Activated naive CD4-positive, alpha-beta T cell (primary cell): Measurements from ENCODE around the gene PIK3C2A.

ENCODE experiments used
- DNase-seq, 4 experiments: peaks; one replicate each; lab custom pipeline; 2025; lab: John Stamatoyannopoulos, UW

PIK3C2A gene

DNA sequence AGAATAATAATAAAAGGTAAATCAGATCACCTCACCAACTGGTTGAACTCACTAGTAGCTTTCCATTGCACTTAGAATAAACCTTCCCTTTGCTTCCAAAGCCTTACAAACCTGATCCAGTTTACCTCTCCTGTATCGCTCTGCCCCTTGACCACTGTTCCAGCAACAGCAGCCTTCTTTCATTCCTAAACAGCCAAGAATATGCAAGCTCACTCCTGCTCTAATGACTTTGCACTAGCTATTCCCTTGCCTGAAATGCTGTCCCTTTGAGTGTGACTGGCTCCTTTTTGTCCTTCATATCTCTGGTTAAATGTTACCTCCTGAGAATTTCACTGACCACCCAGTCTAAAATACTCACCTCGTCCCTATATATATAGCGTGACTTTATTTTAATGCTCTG is 9.6 kb upstream of the PIK3C2A start:
- DNase-seq, result no peak

DNA sequence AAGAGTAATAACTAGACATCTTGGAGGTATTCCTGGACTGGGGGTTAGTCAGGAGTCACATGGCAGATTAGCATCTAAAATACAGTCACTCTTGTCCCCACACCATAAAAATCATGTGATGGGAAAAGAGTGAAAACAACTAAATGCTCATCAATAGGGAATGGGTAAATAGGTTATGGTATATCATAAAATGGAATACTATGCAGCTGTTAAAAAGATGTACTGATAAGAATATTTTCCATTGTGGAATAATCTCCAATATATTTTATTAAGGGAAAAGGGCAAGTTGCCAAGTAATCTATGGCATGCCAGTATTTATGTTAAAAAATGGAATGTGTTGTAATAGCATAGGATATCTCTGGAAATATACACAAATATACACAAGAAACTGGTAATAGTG is 6.6 kb upstream of the PIK3C2A start:
- DNase-seq, result no peak

DNA sequence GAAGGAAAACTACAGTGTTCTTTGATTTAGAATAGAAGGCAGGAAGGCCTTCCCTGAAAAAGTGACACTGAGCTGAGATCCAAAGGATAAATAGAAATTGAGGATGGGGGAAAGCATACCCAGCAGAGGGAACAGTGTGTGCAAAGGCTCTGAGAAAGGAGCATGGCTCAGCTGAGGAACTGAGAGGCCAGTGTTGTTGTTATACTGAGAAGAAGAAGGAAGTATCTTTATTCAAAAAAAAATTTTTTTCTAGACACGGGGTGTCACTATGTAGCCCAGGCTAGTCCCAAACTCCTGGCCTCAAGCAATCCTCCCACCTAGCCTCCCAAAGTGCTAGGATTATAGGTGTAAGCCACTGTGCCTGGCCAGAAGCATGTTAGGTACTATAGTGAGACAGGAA is 3.5 kb upstream of the PIK3C2A start:
- no peak for DNase-seq

GRCh38 chr11:17209939-17210245 is 2.1 kb upstream of the PIK3C2A start:
- no peak for DNase-seq

DNA sequence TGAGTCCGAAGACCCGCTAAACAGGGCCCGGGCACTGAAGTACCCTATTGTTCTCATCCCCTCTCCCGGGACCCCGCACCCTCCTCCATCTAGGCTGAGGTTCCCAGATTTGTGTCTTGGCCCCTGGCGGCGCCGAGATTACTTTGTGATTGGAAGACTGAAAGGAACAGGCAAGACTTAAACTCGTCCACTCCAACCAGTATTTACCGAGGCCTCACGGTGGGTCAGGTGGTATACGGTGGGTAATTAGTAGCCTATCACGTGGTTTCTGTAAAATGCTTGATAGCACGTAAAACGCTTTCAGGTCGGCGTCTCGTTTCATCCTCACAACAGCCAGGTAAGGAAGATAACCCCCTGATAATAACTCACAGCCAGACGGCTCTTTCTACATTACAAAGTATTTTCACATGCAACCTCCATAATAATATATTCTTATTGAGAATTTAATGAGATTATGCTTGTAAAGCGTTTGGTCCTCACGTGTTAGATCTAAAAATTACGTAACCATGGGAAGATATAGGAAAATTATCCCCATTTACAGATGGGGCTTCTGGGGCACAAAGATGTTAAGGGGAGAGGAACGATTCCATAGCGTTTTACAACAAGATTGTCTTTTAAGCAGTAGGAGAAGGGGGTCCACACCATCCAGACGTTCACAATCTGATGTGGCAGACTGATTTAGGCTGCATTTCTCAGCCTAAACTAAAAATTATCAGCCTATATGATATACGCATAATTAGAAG is 642 bp upstream of the PIK3C2A start:
- DNase-seq, result peak in 1 of 4 experiments; percentile 40

- no peak for DNase-seq
Observed at GRCh38 chr11:17206463-17206862, 1.3 kb downstream of the PIK3C2A start.

DNA sequence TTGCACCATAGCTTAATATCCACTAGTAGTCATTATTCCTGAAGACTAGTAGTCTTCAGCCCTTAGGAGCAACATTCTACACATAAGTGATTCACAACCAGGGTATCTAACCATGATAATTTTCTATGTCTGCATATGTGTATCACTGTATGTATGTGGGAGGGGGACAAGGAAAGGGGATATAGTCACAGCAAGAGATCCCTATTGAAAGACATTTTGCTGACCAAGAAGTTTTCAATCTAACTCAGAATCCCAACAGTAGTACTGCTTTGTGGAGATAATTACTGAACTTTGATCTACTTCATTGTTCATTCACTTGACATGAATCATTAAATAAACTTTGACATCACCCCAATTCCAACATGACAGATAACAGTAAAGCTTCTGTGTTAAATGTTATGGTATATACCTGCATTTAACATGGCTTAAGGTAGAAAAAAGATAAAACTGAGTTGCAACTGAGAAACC is 10.3 kb downstream of the PIK3C2A start:
- DNase-seq, result no peak

DNA sequence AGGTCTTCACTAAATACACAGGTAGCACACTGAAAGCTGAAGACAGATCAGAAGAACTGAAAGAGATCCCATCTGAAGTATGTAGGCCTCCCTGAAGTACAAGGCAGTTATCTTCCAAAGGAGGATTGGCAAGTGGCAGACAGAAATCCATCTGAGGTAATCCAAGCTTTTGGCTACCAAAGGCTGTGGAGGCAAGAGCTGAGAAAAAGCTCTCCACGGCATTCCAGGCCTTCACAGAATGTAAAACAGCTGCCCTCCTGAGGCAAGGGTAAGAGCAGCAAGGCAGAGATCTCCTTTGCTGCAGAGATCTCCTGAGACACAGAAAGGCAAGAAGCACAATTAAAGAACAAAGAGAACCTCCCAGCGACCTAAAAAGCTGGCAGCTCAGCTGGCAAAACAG is 19.1 kb downstream of the PIK3C2A start:
- DNase-seq, result no peak

- no peak for DNase-seq
Observed at GRCh38 chr11:17186932-17187692, 20.7 kb downstream of the PIK3C2A start.

DNA sequence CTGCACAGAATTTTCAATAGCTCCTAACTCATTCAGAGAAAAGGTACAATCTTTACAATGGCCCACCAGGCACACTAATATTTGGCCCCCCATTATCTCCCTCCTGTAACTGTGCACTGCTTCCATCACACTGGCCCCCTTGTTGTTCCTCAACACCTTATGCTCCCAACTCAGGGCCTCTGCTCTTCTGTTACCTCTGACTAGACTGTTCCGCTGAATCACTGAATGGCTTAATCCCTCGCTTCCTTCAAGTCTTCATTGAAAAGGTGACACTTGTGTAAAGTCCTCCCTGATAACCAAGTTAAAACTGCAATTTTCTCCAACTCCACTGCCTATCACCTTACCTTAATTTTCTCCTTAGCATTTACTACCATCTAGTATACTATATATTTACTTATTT is 21.8 kb downstream of the PIK3C2A start:
- DNase-seq, result no peak

- DNase-seq, result no peak
Observed at GRCh38 chr11:17184882-17185587, 22.8 kb downstream of the PIK3C2A start.

- DNase-seq, result no peak
Observed at GRCh38 chr11:17183836-17184235, 23.9 kb downstream of the PIK3C2A start.

- DNase-seq, result no peak
Observed at GRCh38 chr11:17179970-17180369, 27.8 kb downstream of the PIK3C2A start.

GRCh38 chr11:17173332-17173731 is 34.5 kb downstream of the PIK3C2A start:
- DNase-seq, result no peak

DNA sequence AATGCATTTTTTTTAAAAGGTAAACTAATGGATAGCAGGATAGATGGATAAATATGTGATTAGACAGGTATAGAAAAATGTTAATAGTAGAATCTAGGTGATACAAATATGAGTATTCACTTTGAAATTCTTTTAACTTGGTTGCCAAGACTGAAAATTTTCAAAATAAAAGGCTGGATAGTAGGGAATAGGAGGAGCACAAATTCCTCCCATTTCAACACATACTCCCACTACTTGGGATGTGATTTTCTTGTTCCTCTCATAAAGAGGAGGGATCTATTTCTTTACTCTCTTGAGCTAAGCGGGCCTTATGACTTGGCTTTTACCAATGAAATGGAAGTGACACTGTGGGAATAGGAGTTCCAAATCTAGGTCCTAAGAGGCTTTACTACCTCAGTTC is 35.9 kb downstream of the PIK3C2A start:
- no peak for DNase-seq

DNA sequence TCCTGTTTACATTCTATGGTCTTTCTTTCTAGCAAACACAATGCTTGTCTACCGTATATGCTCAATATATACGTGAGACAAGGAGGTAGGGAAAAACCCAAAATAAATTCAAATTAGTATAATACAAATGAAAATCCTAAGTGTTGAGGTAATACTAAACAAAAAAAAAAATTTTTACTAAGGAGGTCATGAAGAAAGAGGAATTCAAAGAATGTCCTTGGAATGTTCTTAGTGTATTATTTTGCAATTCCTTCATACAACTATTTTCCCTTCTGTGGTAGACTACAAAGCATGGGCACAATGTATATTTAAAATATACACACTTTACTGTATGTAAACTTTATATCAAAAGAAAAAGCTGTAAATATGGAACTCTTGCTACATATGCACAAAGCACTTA is 36.4 kb downstream of the PIK3C2A start:
- DNase-seq, result no peak

- DNase-seq, result no peak
Observed at GRCh38 chr11:17169876-17170275, 37.9 kb downstream of the PIK3C2A start.

- DNase-seq, result no peak
Observed at GRCh38 chr11:17165247-17165890, 42.4 kb downstream of the PIK3C2A start.

GRCh38 chr11:17164361-17165246 is 43.2 kb downstream of the PIK3C2A start:
- no peak for DNase-seq

GRCh38 chr11:17163736-17164135 is 44.0 kb downstream of the PIK3C2A start:
- no peak for DNase-seq

DNA sequence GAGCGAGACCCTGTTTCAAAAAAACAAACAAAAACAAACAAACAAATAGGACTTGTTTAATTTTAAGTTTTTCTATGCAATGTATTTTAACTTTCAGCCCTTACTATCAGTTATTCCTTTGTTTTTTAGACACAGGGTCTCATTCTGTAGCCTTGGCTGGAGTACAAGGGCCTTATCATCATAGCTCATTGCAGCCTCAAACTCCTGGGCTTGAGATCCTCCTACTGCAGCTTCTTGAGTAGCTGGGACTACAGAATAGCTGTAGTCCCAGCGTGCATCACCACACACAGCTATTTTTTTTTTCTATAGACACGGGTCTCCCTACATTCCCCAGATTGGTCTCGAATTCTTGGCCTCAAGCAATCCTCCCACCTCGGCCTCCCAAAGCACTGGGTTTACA is 44.5 kb downstream of the PIK3C2A start:
- DNase-seq, result no peak

GRCh38 chr11:17162376-17162775 is 45.4 kb downstream of the PIK3C2A start:
- no peak for DNase-seq
